ENCODE measurements around the gene IL33. TPM values are rescaled to one million over a fixed set of nuclear protein-coding genes. Genes with fewer than 3 reads are reported as not detected.
A peak's percentile ranks its signal among the peaks of the same experiment; 100 is the strongest.

IL33 gene
- total RNA-seq, 2 donors from 2014 or later: 5.0 to 16.4 TPM

DNA sequence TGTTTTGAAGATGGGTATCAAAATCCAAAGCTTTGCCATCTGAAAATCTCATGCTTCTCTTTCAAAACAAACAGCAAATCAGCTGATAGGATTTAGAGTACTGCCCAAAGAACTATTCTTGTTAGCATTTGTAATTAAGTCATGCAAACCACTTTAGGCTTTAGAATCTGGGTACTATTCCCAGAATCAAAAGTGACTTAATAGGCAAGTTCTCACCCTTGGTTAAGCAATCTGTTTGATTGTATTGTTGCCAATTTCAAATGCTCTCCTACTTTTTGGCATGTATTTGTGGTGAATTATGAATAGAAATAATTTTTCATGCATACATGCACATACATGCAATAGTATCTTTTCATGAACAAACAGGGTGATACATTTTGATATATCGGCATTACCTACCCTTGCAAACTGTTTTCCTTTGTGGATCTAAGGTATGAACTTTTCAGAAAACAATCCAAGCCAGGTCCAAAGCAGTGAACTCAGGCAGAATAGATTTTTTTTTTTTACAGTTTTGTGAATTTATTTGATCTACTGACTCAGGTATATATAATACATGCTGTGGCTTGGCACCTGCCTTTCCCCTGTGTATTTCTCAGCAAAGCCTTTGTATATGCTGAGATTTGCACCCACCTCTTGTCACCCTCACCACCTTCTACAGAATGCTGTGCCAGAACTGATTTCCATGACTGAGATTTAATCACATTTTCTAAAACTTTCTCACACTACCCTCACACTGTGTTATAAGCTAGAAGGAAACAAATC is 9.0 kb downstream of the IL33 start:
- Histone ChIP-seq H3K27me3 (no peaks in the 10 kb centered on the region), H3K36me3 (no peaks in the 10 kb centered on the region), H3K4me3 (no peak overlapping the region), H3K27ac (peak overlapping the region; percentile 8), H3K9ac (ENCODE audit: low read depth in 2 of 2, low read length in 2 of 2) (no peak overlapping the region), H3K4me1 (no peaks in the 10 kb centered on the region), H3K9me3 (no peaks in the 10 kb centered on the region)
- intact Hi-C loops (cut with DNase I): no loop called here
- DNase-seq: no peak
- TF ChIP-seq, protein P1, sequence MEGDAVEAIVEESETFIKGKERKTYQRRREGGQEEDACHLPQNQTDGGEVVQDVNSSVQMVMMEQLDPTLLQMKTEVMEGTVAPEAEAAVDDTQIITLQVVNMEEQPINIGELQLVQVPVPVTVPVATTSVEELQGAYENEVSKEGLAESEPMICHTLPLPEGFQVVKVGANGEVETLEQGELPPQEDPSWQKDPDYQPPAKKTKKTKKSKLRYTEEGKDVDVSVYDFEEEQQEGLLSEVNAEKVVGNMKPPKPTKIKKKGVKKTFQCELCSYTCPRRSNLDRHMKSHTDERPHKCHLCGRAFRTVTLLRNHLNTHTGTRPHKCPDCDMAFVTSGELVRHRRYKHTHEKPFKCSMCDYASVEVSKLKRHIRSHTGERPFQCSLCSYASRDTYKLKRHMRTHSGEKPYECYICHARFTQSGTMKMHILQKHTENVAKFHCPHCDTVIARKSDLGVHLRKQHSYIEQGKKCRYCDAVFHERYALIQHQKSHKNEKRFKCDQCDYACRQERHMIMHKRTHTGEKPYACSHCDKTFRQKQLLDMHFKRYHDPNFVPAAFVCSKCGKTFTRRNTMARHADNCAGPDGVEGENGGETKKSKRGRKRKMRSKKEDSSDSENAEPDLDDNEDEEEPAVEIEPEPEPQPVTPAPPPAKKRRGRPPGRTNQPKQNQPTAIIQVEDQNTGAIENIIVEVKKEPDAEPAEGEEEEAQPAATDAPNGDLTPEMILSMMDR (IDR thresholded peaks at IDR 0.05): no peak

- Histone ChIP-seq H3K27me3 (no peaks in the 10 kb centered on the region), H3K9ac (ENCODE audit: low read depth in 2 of 2, low read length in 2 of 2) (no peak overlapping the region), H3K9me3 (no peaks in the 10 kb centered on the region), H3K4me3 (no peak overlapping the region), H3K36me3 (no peaks in the 10 kb centered on the region), H3K4me1 (peaks cover 9% of the 10 kb centered on the region), H3K27ac (no peak overlapping the region)
- TF ChIP-seq, protein P1 (IDR thresholded peaks at IDR 0.05): no peak
- DNase-seq: no peak
- intact Hi-C loops (cut with DNase I): no loop called here
These were observed 11.1 kb downstream of the IL33 start for GRCh38 chr9:6226696-6227095.

DNA sequence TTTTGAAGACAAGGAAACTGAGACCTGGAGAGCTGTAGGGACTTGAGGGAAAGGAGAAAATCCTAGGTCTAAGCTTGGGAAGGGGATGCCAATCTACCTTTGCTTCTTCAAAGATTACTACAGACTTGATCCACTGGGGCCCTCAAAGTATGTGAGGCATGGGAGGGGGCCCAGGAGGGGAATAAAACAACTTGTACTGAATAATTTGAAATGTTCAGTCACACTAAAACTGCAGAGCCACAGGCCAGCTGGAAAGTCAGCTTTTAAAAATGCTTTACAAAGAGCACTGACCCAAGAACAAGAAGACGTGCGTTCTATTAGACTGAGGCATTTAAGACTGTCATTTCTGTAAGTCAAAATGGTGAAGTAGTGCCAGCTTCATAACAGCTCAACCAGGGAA is 13.6 kb downstream of the IL33 start:
- no peak for DNase-seq
- Histone ChIP-seq H3K4me3 (no peak overlapping the region), H3K36me3 (no peaks in the 10 kb centered on the region), H3K9me3 (no peaks in the 10 kb centered on the region), H3K9ac (ENCODE audit: low read depth in 2 of 2, low read length in 2 of 2) (no peak overlapping the region), H3K4me1 (peaks cover 9% of the 10 kb centered on the region), H3K27me3 (no peaks in the 10 kb centered on the region), H3K27ac (no peak overlapping the region)
- intact Hi-C loops (cut with DNase I): no loop called here
- TF ChIP-seq, protein P1 (IDR thresholded peaks at IDR 0.05): no peak

GRCh38 chr9:6229619-6230018 is 14.0 kb downstream of the IL33 start:
- no peaks in the 10 kb centered on the region for H3K27me3 ChIP-seq
- no peak overlapping the region for H3K4me3 ChIP-seq
- no peak overlapping the region for H3K27ac ChIP-seq
- no peak overlapping the region for H3K9ac ChIP-seq (ENCODE audit: low read depth in 2 of 2, low read length in 2 of 2)
- H3K9me3 ChIP-seq: no peaks in the 10 kb centered on the region
- peak; percentile 41 for DNase-seq
- TF ChIP-seq, protein P1 (IDR thresholded peaks at IDR 0.05): no peak
- peaks cover 9% of the 10 kb centered on the region for H3K4me1 ChIP-seq
- intact Hi-C loops (cut with DNase I): no loop called here
- no peaks in the 10 kb centered on the region for H3K36me3 ChIP-seq

DNA sequence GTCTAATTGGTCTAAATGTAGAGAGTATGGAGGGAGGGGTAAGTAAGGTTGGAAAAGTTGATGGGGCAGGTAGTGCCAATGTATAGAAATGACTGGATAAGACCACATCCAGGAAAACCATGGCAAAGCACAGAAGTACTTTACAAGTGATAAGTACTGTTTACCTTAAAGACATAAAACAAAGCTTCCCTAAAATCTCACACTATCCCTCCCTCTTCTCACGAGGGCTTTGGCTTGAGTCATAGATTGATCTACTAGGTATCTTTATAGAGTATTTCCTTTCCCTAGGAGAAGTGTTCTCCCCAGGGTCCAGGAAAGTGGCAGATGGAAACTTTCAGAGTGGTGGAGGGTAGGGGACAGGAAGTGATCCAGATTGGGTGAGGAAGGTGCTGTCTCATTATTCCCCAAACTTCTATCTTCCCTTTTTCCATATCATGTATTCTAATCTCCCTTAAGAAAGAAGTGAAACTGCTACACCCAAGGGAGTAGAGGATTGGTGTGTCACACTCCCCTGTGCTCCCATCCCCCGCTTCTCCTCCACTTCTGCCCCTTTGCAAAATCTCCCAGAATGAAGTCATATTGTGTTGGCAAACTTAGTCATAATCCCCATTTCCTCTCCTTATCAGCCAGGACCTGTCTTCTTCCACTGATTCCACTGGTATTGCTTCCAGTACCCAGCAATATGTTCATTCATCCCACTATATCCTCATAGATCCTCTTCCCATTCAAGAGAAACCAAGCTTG is 14.6 kb downstream of the IL33 start:
- Histone ChIP-seq H3K4me1 (peaks cover 9% of the 10 kb centered on the region), H3K9me3 (no peaks in the 10 kb centered on the region), H3K27ac (peak overlapping the region; percentile 7), H3K27me3 (no peaks in the 10 kb centered on the region), H3K36me3 (no peaks in the 10 kb centered on the region), H3K4me3 (no peak overlapping the region), H3K9ac (ENCODE audit: low read depth in 2 of 2, low read length in 2 of 2) (no peak overlapping the region)
- DNase-seq: no peak
- TF ChIP-seq, protein P1 (IDR thresholded peaks at IDR 0.05): no peak
- intact Hi-C loops (cut with DNase I): no loop called here
